ENCODE measurements around the gene NEU2. TPM values are rescaled to one million over a fixed set of nuclear protein-coding genes. Genes with fewer than 3 reads are reported as not detected.
"Not testable (repeated sequence)": the region's sequence is repeated elsewhere in the genome, so short reads cannot be mapped to it uniquely, and the experiment has no call there.

The NEU2 gene
- total RNA-seq, 1 donor from 2014 or later: 1.4 TPM

GRCh38 chr2:233056961-233057605 is 24.6 kb downstream of the NEU2 start:
- DNase-seq: no peak

DNA sequence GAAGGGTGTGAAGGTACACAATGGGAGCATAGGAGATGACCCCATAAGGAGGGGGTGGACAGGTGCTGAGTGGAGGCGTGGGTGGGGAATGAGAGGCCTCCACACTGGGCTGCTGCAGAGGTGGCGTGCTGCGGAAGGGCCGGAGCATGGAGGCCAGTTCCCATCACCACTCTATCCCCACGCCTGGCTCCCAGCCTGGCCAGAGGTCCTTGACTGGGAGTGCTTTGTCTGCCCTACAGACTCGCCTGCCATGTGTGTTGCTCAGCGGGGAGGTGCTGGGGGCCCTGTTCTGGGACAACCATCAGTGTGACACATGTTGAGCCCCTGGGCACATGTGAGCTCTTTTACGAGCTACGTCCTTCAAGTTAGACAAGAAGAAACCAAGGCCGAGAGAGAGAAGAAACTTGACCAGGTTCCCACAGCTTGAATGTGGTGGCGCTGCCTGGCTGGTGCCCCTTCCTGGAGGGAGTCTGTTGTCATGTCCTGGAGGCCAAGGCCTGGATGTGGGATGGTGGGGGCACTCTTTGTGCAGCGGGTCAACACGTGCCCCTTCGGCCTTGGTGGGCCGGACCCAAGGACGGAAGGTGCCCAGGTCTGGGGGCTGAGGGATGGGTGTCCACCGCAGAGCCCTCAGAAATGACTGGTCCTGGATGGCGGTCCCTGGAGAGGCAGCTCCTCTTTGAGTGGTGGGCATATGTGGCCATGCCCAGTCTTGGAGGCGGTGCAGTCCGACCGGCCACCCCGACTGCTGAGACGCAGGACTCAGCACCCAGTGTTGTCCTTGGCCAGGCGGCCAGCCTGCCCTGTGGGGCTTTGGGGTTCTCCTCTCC is 26.5 kb downstream of the NEU2 start:
- no peak for DNase-seq

DNA sequence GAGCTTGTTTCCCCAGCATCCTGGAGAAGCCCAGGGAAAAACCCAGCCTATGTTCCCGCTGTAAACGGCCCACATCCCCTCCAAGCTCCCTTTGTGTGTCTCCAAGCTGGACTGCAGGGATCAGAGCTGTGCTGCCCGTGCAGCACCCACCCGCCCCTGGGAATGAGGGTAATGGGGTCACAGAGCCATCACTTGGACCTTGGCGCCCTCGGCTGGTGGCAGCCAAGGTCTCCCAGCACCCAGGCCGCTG is 27.0 kb downstream of the NEU2 start:
- DNase-seq: no peak

GRCh38 chr2:233059797-233060500 is 27.5 kb downstream of the NEU2 start, which contains the start of gene INPP5D:
Gene INPP5D, plus strand, starts transcription at chr2:233060342. Its CDS starts 137 bp downstream, at chr2:233060479.
- no peak for DNase-seq

GRCh38 chr2:233060501-233060979 is 28.1 kb downstream of the NEU2 start:
- no peak for DNase-seq

GRCh38 chr2:233060980-233061590 is 28.6 kb downstream of the NEU2 start:
- no peak for DNase-seq

GRCh38 chr2:233061591-233062450 is 29.3 kb downstream of the NEU2 start:
- DNase-seq: no peak

- DNase-seq: no peak
Measured at GRCh38 chr2:233062451-233062850, 30.0 kb downstream of the NEU2 start.

DNA sequence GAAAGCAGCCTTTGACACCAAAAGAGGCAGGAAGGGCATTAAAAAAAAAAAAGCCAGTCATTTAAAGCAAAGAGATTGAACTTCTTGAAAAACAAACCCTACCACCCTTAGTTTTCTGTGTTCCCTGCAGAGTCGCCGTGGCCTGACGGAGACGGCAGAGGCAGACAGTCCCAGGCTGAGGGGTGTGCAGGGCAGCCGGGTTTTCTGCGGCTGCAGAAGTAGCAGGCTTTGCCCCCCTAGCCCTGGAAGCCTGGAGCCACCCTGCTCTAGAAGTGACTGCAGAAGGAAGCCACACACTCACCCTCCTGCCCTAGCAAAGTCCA is 30.4 kb downstream of the NEU2 start:
- no peak for DNase-seq

GRCh38 chr2:233063269-233063975 is 30.9 kb downstream of the NEU2 start:
- no peak for DNase-seq

DNA sequence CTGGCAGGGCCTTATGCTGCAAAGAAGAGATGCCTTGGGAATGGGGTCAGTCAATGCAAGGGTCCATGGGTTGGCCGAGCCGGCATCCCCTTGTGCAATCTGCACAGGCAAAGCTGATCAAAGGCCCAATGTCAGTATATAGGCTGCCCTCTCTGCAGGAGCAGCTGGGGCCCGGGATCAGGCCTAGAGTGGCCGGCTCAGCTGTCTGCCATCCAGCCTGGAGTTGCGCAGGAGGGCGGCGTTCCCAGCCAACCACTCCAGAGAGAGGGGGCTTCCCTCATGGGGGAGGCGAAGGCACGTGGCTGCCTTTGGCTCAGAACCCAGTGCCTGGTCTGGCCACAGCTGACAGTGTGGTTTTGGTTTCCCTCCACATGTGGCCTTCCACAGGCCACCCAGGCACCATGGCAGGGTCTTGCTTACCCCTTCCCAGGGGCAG is 31.5 kb downstream of the NEU2 start:
- no peak for DNase-seq

GRCh38 chr2:233064530-233065199 is 32.2 kb downstream of the NEU2 start:
- DNase-seq: no peak

DNA sequence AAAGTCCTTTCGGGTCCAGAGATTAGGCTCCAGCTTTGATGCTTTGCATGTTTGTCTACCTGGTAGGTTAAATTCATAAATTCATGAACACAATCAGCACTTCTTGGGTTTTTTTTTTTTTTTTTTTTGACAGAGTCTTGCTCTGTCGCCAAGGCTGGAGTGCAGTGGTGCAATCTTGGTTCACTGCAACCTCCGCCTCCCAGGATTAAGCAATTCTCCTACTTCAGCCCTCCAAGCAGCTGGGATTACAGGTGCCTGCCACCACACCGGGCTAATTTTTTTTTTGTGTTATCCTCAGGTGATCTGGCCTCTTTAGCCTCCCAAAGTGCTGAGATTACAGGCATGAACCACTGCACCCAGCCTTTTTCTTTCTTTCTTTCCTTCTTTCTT is 32.7 kb downstream of the NEU2 start:
- DNase-seq: not testable (repeated sequence)

DNA sequence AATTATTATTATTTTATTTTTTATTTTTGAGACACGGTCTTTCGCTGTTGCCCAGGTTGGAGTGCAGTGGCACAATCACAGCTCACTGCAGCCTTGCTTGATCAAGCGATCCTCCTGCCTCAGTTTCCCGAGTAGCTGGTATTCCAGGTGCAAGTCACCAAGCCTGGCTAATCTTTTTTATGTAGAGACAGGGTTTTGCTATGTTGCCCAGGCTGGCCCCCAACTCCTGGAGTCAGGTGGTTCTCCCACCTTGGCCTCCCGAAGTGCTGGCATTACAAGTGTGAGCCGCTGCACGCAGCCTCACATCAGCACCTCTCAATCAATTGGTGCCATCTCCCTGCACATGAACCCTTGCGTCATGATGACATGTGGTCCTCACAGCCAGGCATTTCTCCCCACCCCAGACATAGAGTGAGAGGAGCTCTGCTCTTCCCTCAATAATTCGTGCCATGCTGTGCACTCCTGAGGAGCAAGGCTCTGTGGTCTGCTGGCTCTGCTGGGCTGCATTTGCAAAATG is 33.5 kb downstream of the NEU2 start:
- DNase-seq: no peak

GRCh38 chr2:233068762-233069418 is 36.4 kb downstream of the NEU2 start:
- no peak for DNase-seq

DNA sequence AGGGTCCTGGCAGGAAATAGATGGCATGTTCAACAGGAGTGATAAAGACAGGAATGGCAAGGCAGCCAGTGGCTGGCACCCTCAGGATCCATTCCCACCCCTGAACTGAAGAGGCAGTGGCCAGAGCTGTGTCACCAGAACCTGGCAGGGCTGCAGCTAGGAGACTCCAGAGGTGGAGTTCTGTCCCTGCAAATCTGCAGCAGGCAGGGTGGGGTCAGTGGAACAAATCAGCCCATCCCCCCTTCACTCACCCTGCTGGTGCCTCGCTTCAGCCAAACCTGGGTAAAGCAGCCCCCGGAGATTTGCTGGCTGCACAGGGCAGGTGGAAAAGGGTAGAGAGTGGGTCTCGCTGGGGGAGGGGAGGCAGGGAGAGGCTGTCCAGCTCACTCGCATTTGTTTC is 40.4 kb downstream of the NEU2 start:
- DNase-seq: no peak

DNA sequence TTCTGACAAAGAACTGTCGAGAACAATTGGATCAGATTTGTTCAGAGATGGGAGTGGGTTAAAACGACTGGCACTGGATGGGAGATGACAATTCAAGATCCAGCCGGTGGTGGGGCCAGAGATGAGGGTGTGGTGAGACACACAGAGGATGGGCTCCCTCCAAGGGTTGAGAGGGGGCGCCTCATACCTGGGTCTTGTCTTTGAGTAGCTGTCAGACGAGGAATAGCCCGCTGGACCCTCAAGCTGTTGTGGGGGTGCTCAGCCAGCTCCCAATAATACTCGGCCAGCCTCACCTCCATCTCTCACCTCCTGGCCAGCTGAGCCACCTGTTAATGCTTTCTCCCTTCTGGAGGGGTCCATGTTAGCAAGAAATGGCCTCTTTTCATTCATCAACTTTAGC is 41.6 kb downstream of the NEU2 start:
- no peak for DNase-seq

- no peak for DNase-seq
Measured at GRCh38 chr2:233075141-233075965, 42.9 kb downstream of the NEU2 start.

- no peak for DNase-seq
Measured at GRCh38 chr2:233075966-233076339, 43.5 kb downstream of the NEU2 start.

Measured in skin of body (tissue), 2 donors.